Spinal cord (tissue), 10 donors: Measurements from ENCODE around the gene TMED10. TPM values are rescaled to one million over a fixed set of nuclear protein-coding genes. Genes with fewer than 3 reads are reported as not detected.

Source experiments
- DNase-seq, 6 donors: peaks; one replicate each; pipeline versions ENCODE4 v3.0.0 to v3.0.0-alpha.2; 2013 to 2015; ENCODE audit warnings: low spot score in 6 of 6, low read depth in 4 of 6
- H3K27ac ChIP-seq: one replicate; pipeline ENCODE4 v1.5.1; 2013; ENCODE audit warnings: low read depth, low read length, control low read depth
- H3K27me3 ChIP-seq: one replicate; pipeline ENCODE4 v1.6.1; 2013; ENCODE audit warnings: low read length; ENCODE audit not compliant: control insufficient read depth, insufficient read depth
- H3K36me3 ChIP-seq: one replicate; pipeline ENCODE4 v1.6.1; 2013; ENCODE audit warnings: low read length; ENCODE audit not compliant: control insufficient read depth, insufficient read depth
- H3K4me1 ChIP-seq: one replicate; pipeline ENCODE4 v1.6.1; 2013; ENCODE audit warnings: low read length; ENCODE audit not compliant: control insufficient read depth, insufficient read depth
- H3K4me3 ChIP-seq: one replicate; pipeline ENCODE4 v1.5.1; 2013; ENCODE audit warnings: low read depth, low read length, control low read depth
- H3K9me3 ChIP-seq: one replicate; pipeline ENCODE4 v1.6.1; 2013; ENCODE audit warnings: low read length; ENCODE audit not compliant: control insufficient read depth, insufficient read depth
- WGBS: methylation state at CpG from one replicate; pipeline ENCODE4 v1.1.5; 2013; ENCODE audit warnings: missing lambda C conversion rate; ENCODE audit not compliant: insufficient coverage; 5-methylcytosine and 5-hydroxymethylcytosine counted together
- long read RNA-seq, 4 donors: transcript quantifications; one replicate each; lab custom pipeline, GENCODE V29; 2026
- polyA plus RNA-seq, 2 donors: library from polyadenylated mRNA; unstranded; fragments of 120-200 nt; gene quantifications; one replicate each; pipeline ENCODE4 v1.2.1, GENCODE V29; 2013; ENCODE audit not compliant: insufficient read length in 2 of 2
- total RNA-seq, 2 donors: library from RNA; depleted of rRNA in 1 of 2; stranded (reverse); fragments of 120-200 nt in 1 of 2; fragments of >200 nt in 1 of 2; gene quantifications; one replicate each; pipeline versions ENCODE4 v1.2.3 to v1.2.4, GENCODE V29; 2013 to 2014
- donor health status: healthy.

Gene TMED10
- total RNA-seq (100 to 1,000 TPM; 255 to 353 TPM), polyA plus RNA-seq (100 to 1,000 TPM; 164 to 181 TPM)
- long read RNA-seq, donor 1, full-length matches to known transcripts = 98 of 98 reads
- long read RNA-seq, donor 1, partial matches to known transcripts = 0 of 98 reads
- long read RNA-seq, donor 1, other reads (novel, unspliced or antisense) = 0 of 98 reads
- long read RNA-seq, donor 2, full-length matches to known transcripts = 38 of 38 reads
- long read RNA-seq, donor 2, partial matches to known transcripts = 0 of 38 reads
- long read RNA-seq, donor 2, other reads (novel, unspliced or antisense) = 0 of 38 reads
- long read RNA-seq, donor 3, full-length matches to known transcripts = 42 of 42 reads
- long read RNA-seq, donor 3, partial matches to known transcripts = 0 of 42 reads
- long read RNA-seq, donor 3, other reads (novel, unspliced or antisense) = 0 of 42 reads
- long read RNA-seq, donor 4, full-length matches to known transcripts = 72 of 72 reads
- long read RNA-seq, donor 4, partial matches to known transcripts = 0 of 72 reads
- long read RNA-seq, donor 4, other reads (novel, unspliced or antisense) = 0 of 72 reads

DNA sequence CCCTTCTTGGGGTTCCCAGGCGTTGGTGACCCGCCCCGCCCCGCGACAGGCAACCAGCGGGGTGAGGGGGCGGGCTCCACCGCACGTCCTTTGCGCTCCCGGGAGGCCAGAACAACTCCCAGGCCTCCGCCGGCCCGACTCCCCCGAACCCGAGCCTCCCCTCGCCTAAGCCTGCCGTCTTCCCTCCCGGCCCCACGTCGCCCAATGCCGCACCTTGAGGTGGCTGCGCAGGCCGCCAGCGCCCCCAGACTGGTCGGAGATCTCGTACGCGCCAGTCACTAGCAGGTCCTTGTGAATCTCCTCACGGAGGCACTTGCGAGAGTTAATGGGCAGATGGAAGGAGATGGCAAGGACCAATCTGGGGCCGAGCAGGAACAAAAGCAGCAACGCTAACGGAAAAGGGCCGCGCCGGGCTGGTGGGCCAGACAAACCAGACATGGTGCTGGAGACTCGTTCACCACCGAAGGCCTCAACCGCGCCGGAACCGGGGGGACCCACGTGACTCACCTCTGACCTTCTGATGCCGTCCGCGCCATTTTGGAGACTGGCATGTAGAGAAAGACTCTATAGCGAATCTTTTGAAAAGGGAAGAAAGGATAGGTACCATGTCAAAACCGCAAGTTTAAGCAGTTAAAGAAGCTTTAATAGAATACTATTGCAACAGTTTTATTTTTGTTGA is at the start of gene TMED10:
TMED10 (minus strand) TSS at position 471 of the 679 bp plus-strand sequence; CDS start at position 438, 33 bp downstream.
- H3K4me3 ChIP-seq = peak within 1 kb of the TSS; percentile 93
- no peaks in the 10 kb centered on the region for H3K27me3 ChIP-seq
- no peaks in the 10 kb centered on the region for H3K9me3 ChIP-seq
- under 1% methylated on average over 44 of the region's 49 CpGs for WGBS
- peaks cover 14% of the 10 kb centered on the region for H3K4me1 ChIP-seq
- H3K27ac ChIP-seq = peak within 1 kb of the TSS; percentile 93
- DNase-seq = peak; percentile 85 to 98 (median 92)
- H3K36me3 ChIP-seq = peaks cover 2% of the 10 kb centered on the region

GRCh38 chr14:75224561-75224960 is 48.1 kb upstream of the TMED10 start:
- no peaks in the 10 kb centered on the region for H3K36me3 ChIP-seq
- no peak overlapping the region for H3K4me3 ChIP-seq
- H3K27me3 ChIP-seq = no peaks in the 10 kb centered on the region
- no peaks in the 10 kb centered on the region for H3K4me1 ChIP-seq
- no peak overlapping the region for H3K27ac ChIP-seq
- WGBS = no CpG with 5 or more reads among the region's 2 CpGs
- DNase-seq = no peak
- H3K9me3 ChIP-seq = no peaks in the 10 kb centered on the region

DNA sequence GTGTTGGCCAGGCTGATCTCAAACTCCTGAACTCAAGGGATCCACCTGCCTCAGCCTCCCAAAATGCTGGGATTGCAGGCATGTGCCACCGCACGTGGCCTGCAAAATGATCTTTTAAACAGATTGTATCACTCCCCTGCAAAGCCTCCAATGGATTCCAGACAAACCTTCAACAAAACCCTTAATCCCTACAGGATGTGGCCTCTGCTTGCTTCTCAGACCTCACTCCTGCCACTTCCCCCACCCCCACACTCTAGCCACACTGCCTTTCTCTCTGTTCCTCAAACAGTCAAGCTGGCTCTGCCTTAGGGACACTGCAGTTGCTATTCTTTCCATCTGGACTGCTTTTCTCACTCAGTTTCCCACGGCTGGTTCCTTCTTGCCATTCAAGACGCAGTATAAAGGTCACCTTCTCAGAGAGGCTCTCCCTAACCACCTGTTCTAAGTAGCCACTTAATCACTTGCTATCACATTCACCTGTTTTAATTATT is 47.3 kb upstream of the TMED10 start:
- Histone ChIP-seq H3K4me3 (no peak overlapping the region), H3K27ac (no peak overlapping the region)

GRCh38 chr14:75222208-75222701 is 45.8 kb upstream of the TMED10 start:
- H3K27ac ChIP-seq = no peak overlapping the region

More for the DNA sequence above, 47.3 kb upstream of the TMED10 start:
- Histone ChIP-seq H3K27me3 (no peaks in the 10 kb centered on the region), H3K9me3 (no peaks in the 10 kb centered on the region), H3K4me1 (no peaks in the 10 kb centered on the region), H3K36me3 (no peaks in the 10 kb centered on the region)
- WGBS = 53% methylated on average over 4 of the region's 4 CpGs
- DNase-seq = peak in 2 of 6 donors; percentile 27 to 28

DNA sequence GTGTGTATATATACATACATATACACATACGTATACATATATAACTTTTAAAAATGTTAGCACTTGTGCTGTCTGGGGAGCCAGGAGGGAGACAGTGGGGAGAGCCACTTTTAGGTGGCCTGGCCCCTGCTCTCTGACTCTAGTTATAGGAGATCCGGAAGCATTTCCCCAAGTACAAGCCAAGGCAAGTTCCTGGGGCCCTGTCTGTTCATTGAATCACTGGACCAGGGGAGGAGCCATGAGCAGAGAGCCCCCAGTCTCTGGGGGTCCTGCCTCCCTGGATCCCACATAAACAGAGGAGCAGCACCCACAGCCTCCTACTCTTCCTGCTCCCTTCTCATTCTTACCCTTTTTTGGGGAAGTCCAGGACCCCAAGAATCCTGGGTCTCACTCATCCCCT is 45.4 kb upstream of the TMED10 start:
- 82% methylated on average over 1 of the region's 2 CpGs for WGBS
- H3K4me3 ChIP-seq = no peak overlapping the region

More at GRCh38 chr14:75222208-75222701, 45.8 kb upstream of the TMED10 start:
- H3K4me1 ChIP-seq = no peaks in the 10 kb centered on the region
- 68% methylated on average over 6 of the region's 12 CpGs for WGBS
- H3K27me3 ChIP-seq = no peaks in the 10 kb centered on the region
- H3K9me3 ChIP-seq = no peaks in the 10 kb centered on the region
- no peaks in the 10 kb centered on the region for H3K36me3 ChIP-seq
- no peak overlapping the region for H3K4me3 ChIP-seq
- no peak for DNase-seq

DNA sequence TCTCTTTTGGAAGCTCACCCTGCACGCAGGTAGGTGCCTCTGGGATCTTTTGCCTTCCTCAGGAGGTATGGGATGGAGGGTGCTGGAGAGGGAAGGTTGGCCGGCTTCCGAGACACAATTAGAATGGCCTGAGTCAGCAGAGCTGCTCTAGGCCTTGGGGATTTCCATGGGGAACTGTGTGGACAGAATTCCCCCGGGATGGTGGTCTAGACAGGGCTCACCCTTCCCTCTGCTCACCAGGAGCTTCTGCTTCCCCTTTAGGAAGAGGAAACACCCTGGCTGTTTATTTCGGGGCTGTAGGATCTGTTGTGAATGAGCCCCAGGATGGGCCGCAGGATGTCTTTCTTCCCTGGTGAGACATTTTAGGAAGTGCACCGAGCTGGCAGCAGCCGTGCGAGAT is 43.7 kb upstream of the TMED10 start:
- Histone ChIP-seq H3K9me3 (no peaks in the 10 kb centered on the region), H3K27me3 (no peaks in the 10 kb centered on the region), H3K36me3 (no peaks in the 10 kb centered on the region), H3K27ac (no peak overlapping the region), H3K4me3 (no peak overlapping the region), H3K4me1 (no peaks in the 10 kb centered on the region)
- no peak for DNase-seq
- 86% methylated on average over 6 of the region's 9 CpGs for WGBS

More for the DNA sequence above, 45.4 kb upstream of the TMED10 start:
- no peak for DNase-seq
- Histone ChIP-seq H3K9me3 (no peaks in the 10 kb centered on the region), H3K27ac (no peak overlapping the region), H3K27me3 (no peaks in the 10 kb centered on the region), H3K4me1 (no peaks in the 10 kb centered on the region), H3K36me3 (no peaks in the 10 kb centered on the region)

DNA sequence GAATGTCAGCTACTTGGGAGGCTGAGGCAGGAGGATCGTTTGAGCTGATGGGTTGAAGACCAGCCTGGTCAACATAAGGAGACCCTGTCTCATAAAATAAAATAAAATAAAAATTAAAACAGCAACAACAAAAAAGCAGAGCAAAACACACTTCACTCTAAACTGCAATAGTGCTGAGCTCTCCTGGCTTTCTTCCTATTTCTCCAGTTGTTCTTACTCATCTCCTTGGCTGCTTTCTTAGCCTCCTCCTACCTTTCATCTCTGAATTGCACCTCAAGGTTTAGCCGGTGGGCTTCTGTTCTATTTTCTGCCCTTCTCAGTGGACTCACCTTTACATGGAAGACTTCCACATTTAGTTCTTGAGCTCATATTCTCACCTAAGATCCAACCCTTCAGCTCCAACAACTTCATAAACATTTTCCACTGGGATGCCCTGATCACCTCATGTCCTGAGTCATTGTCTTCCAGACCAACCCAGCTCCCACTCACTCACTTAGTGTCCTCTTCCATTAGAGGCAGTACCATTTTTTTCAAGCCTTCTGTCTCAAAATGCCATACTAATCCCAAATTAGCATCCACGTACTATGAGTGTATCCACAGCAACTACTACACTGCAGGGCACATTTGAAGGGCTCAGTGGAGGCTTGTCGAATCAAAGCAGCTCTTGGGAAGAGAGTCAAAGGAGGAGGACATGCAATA is 41.2 kb upstream of the TMED10 start:
- H3K27me3 ChIP-seq = no peaks in the 10 kb centered on the region
- H3K4me1 ChIP-seq = no peaks in the 10 kb centered on the region
- no peak for DNase-seq
- H3K36me3 ChIP-seq = no peaks in the 10 kb centered on the region
- 87% methylated on average over 1 of the region's 4 CpGs for WGBS
- no peak overlapping the region for H3K27ac ChIP-seq
- no peaks in the 10 kb centered on the region for H3K9me3 ChIP-seq
- H3K4me3 ChIP-seq = no peak overlapping the region

DNA sequence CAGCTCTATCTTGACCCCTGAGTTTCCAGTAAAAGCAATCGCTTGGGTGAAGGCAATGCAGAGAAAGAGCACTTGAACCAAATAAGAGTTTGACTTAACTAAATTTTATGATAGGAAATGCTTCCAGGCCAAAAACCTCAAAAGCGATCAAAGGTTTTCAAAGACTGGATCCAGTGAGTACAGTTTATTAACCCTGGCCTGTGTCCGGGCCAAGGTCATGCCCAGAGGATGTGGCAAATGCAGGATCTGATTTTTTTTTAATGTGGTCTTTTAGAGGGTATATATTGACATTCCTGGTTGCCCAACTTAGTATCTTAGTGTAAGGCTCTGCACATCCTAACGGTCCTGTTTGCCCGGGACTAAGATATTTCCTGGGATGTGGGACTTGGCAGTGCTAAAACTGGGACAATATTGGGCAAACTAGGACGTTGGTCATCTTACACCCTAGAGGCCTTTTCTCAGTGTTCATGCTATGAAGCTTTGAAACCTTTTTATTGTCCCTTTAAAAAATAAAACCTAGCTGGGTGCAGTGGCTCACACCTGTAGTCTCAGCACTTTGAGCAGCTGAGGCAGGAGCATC is 40.1 kb upstream of the TMED10 start:
- no peak for DNase-seq
- H3K27ac ChIP-seq = no peak overlapping the region

DNA sequence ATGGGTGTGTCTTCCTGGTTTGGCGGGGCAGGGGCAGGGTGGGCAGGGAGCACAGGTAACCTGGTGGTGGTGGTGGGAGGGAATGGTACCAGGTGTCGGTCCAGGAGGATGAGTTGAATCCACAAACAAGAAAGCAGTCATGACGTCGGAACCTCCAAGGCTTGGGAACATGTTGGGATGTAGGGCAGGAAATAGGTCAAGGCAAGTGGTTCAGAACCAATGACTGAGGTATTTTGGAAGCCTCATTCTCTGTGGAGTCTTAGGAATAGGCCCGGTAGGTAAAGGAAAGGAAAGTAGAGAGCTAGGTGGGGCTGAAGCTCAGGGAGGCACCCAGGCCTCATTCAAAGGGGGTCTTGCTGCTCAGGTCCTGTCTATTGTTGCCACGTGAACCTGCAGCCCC is 39.1 kb upstream of the TMED10 start:
- WGBS = 91% methylated on average over 5 of the region's 6 CpGs
- Histone ChIP-seq H3K4me1 (no peaks in the 10 kb centered on the region), H3K27me3 (no peaks in the 10 kb centered on the region), H3K4me3 (no peak overlapping the region), H3K27ac (no peak overlapping the region), H3K9me3 (no peaks in the 10 kb centered on the region), H3K36me3 (no peaks in the 10 kb centered on the region)
- no peak for DNase-seq

More for the DNA sequence above, 40.1 kb upstream of the TMED10 start:
- Histone ChIP-seq H3K27me3 (no peaks in the 10 kb centered on the region), H3K36me3 (no peaks in the 10 kb centered on the region), H3K9me3 (no peaks in the 10 kb centered on the region), H3K4me3 (no peak overlapping the region), H3K4me1 (no peaks in the 10 kb centered on the region)
- 94% methylated on average over 4 of the region's 6 CpGs for WGBS
